GM12872 (cell line): ENCODE results near the gene FAP.

Experiments
- TF ChIP-seq, protein P1 (sequence below): IDR thresholded peaks from 3 replicates; pipeline ENCODE4 v1.5.1; 2011; ENCODE audit warnings: low read depth, mild to moderate bottlenecking, low read length, moderate library complexity; ENCODE audit not compliant: insufficient read depth

FAP gene

DNA sequence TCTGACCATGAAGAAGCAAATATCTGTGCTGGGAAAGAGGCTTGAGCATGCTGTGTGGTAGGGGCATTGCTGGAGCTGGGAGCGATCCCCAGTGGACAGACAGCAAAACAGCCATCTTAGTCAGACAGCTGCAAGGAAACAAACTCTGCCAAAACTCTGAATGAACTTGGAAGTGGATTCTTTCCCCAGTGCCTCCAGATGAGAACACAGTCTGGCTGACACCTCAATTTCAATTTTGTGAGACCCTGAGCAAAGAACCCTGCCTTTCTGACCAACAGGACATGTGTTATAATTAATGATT is 23.2 kb upstream of the FAP start:
- TF ChIP-seq, protein P1, sequence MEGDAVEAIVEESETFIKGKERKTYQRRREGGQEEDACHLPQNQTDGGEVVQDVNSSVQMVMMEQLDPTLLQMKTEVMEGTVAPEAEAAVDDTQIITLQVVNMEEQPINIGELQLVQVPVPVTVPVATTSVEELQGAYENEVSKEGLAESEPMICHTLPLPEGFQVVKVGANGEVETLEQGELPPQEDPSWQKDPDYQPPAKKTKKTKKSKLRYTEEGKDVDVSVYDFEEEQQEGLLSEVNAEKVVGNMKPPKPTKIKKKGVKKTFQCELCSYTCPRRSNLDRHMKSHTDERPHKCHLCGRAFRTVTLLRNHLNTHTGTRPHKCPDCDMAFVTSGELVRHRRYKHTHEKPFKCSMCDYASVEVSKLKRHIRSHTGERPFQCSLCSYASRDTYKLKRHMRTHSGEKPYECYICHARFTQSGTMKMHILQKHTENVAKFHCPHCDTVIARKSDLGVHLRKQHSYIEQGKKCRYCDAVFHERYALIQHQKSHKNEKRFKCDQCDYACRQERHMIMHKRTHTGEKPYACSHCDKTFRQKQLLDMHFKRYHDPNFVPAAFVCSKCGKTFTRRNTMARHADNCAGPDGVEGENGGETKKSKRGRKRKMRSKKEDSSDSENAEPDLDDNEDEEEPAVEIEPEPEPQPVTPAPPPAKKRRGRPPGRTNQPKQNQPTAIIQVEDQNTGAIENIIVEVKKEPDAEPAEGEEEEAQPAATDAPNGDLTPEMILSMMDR = no peak

DNA sequence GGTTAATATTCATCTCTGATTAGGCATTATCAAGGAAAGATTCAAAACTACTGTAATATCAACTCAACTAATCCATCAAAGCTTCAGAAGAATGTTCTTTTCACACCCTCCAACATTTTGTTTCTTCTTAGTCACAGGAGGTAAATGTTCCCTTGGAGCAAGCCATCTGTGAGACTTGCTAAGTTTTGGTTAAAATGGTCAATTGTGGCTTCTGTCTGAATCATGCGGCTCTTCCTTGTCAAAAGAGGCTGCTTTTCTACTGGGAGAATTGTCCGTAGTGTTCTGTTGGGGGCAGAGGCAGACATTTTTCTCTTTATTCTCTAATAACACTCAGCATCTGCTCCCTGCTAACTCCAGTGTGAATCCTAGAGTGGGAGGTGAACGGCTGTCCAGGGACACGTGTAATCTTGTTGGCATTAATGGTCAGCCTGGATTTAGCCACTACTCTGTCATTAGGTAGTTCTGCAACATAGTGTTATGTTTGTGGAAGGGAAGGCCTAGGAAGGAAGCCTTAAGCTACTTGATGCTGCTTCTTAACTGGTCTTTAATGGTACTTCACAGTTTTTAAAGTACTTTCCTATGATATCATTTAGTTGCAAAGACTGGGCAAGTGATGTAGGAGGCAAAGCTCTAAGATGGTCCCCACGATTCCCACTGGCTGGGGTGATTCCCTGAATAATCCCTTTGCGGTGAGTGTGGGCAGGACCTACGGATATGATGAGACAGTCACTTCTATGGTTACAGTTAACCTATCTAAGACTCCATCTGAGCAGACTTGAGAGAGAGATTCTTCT is 22.6 kb upstream of the FAP start:
- TF ChIP-seq, protein P1 = no peak

DNA sequence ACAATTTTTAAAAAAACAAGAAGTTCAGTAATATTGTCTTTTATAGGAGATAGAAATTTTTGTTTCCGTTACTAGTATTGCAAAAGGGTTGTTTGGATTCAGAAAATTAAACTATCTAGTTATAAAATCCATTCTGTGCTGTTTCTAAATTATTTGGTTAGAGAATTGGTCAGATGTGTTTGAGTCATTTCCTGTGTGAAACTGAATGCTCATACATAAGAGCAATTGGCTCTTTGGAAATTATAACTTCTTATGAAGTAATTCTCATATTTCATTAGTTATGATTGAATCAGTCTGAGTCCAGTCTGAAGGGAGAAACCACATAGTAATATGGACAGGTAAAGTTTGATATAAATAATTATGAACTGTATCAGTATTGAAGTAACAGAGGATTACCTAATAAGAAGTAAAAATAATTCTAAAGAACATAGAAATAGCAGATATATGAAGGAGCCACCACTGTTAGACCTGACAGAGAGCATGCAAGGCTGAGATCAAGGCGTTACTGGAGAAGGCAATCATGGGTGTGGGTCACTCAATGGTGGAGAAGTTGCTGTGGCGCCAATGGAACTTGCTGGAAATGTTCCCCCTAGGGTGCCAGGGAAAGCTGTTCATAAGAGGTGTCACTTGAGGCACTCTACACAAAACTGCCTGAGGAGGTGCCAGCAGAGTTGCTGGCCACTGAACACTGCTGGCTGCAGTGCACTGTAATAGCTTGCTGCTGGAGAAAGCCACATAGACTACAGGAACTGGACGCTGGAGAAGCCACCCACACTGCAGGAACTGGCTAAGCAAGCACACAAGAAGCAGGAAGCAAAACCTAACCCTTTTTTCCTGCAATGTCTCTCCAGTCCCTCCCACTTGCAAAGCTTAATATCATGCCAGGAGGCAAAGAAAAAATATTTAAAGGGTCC is 18.0 kb upstream of the FAP start:
- TF ChIP-seq, protein P1 = no peak

DNA sequence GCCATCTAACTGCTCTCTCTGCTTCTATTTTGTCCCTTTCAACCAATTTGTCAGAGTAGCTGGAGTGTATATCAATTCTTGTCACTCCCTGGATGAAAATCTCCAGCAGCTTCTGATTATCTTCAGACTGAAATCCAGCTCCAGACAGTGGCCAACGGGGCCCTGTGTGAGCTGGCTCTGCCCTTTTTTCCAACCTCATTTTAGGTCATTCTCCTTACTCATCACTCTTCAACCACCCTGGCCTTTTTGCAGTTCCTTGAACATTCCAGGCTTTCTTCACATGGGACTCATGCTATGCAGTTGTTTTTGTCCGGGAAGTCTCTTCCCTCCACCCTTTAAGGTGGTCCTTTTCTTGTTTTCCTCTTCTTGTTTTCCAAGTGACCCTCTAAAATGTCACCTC is 15.4 kb upstream of the FAP start:
- TF ChIP-seq, protein P1 = no peak

DNA sequence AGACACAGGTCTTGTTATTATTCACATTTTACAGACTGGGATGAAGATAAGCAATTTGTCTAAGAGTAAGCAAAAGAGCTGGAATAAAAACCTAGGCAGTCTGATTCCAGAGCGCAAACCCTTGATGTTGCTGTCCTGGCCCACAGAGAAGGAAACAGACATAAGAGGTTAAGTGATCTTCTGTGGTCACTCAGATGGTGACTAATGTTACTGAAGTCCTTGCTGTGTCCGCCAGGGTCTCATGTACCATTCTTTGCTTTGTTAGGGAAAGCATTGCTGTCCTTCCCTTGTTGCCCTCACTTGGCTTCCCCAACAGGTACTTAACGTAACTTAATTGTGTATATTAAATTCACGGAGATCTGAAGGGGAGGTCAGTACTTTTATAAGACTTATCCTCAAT is 14.9 kb upstream of the FAP start:
- TF ChIP-seq, protein P1 = no peak

DNA sequence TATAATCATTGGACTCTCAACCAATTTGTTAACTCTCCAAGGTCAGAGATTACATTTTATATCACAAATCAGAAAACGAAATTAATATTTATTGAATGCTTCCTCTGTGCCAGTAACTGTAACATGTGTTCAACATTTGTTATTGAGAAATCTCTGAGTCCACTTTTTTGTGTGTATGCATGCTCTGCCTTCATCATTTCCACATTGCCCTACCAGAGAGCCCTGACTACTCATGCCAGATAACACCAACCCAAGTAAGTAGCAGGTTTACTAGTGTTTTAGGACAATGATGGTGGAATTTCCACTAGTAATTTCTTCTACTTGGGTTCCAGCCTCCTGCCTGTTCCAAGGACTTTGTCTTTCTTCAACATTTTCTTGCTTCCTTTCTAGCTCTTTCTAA is 14.2 kb upstream of the FAP start:
- TF ChIP-seq, protein P1 = no peak

DNA sequence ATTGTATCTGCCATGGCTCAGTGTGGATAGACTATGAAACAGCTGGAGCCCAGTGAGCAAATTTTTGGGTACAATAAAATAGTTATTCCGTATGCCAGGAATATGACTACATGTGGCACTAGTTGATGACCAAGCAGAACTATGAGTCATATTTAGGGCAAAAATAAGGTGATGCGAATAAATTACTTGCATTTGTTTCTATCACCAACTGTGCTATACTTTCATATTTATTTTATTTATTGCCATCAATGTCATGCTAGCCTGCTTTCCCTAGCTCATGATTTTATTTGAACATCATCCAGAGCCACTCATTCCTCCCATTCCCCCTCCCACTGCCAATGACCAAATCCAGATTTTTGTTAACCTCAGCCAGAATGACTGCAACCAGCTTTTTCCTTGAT is 13.3 kb upstream of the FAP start:
- TF ChIP-seq, protein P1 = no peak
